Pons (tissue), 1 donor: ENCODE measurements around the gene RHOC.
A peak's percentile ranks its signal among the peaks of the same experiment; 100 is the strongest.
"Not testable (repeated sequence)": the region's sequence is repeated elsewhere in the genome, so short reads cannot be mapped to it uniquely, and the experiment has no call there.

Experiments
- DNase-seq: peaks from one replicate; pipeline ENCODE4 v3.0.0-alpha.2; 2016; ENCODE audit warnings: low spot score

RHOC gene

DNA sequence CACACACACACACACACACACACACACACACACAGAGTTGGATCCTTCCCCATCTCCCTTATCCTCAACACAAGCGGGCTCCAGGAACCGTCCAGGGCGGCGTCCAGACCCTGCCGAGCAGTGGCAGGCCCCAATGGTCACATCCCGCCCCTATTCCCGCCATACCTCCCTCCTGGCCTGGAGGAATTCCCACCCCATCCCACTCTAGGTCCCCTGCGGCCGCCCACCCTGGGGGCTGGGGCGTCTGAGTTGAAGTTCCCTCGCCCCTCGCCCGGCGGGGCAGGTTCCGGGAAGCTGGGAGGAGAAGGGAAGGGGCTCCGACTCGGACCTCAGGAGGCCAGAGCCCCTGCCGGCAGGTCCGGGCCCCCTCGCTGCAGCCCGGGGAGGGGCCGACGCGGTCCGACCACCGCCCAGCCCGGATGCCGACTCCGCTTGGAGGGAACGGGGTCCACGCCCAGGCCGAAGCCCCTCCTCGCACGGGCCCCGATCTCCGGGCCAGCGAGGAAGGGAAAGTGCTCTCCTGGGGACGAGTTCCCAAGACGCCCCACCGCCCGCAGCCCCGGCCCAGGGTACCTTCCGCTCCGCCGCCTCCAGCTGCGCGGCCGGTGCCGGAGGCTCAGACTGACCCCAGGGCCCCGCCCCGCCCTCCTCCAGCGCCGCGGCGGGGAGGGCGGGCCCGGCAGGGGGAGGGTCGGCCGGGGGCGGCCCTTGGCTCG is at the start of gene RHOC:
Gene RHOC (minus strand): TSS at position 623 of the 716 bp plus-strand sequence. CDS start 3,328 bp downstream, outside the sequence.
- DNase-seq, result peak; percentile 31

DNA sequence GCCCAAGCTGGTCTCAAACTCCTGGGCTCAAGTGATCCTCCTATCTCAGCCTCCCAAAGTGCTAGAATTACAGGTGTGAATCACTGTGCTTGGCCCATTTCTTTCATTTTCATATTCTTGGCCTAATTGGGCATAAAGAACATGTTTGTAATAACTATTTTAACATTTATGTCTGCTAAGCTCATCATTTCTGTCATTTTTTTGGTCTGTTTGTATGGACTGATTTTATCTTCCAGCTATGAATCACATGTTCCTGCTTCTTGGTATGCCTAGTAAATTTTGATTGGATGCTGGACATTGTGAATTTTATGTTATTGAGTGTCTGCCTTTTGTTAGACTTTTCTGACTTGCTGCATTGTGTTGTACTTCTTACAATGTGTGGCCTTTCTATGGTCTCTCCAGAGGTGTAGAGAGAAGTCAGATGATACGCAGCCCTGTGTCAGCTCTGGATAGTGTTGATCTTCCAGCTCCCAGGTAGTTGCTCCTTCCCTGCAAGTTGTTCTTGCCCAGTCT is 47.2 kb upstream of the RHOC start:
- DNase-seq, result no peak

DNA sequence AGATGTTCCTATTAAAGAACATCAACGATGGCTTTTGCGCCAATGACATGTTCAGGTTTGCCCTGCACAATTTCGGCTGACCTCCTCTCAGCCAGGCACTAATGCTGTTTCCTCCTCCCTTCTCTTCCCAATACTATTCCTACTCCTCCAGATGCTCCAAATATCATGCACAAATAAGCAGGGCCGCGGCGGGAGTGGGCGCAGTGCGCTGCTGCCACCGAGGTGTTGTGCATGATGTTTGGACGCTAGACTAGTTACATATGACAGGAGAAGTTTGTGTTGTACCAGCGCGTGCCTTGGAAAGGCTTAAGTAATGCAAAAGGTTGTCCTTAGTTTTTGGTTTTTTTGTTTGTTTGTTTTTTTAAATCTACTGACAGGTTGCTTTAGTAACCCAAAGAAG is 41.5 kb upstream of the RHOC start:
- no peak for DNase-seq

DNA sequence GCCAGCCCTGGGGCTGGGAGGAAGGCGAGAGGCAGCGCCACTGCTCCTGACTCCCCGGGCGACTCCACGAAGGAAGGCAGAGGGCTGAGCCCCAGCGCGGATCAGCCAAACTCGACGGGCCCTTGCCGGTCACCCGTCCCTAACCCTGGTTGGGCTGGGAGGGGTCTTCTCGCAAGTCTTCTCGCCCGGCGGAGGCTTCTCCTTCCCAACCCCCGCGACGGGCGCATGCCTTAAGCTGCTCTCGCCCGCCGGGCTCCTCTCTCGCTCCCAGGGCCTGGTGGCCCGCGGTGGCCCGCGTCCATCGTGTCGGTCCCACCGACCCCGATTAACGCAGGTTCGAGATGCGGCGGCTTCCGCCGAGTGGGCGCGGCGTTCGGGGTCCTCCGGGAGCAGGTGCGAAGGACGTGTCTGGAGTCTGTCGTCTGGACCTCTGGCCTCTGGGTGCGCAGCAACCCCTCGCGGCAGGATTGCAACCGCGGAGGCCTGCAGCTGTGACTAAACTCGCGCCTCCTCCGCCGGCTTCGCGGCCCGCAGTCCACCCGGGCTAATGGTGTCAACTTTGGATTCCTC is 37.2 kb upstream of the RHOC start:
- no peak for DNase-seq

DNA sequence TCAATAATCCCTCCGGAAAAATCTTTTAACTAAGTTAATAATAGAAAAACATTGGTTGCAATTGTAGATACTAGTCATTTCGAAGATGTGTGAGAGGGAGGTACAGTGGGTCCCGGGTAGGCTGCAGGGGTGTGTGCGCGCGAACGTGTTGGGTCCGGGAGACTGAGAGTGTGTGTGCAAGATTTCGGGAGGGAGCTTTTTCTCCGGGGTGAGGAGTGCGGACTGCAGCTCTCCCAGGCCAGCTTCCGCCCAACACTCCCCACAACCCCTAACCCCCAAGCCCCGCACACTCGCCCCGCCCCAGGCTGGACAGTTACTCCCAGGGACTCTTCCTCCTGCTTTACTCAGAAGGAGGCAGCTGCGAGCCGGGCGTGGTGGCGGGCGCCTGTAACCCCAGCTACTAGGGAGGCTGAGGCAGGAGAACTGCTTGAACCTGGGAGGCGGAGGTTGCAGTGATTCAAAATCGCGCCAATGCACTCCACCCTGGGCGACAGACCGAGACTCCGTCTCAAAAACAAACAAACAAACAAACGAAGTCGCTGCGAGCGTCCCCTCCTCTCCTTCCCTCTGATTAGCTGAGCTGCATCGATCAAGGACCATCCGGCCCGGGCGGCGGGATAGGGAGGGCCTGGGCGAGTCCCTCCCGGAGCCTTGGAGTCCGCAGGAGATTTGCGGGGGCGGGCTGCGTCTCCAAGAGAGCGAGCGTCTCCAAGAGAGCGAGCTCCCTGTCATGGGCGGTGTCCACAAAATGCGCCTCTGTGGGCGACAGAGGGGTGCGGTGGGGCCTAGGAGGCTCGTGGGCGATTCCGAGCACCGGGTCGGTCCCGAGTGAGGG is 36.5 kb upstream of the RHOC start:
- DNase-seq, result no peak

DNA sequence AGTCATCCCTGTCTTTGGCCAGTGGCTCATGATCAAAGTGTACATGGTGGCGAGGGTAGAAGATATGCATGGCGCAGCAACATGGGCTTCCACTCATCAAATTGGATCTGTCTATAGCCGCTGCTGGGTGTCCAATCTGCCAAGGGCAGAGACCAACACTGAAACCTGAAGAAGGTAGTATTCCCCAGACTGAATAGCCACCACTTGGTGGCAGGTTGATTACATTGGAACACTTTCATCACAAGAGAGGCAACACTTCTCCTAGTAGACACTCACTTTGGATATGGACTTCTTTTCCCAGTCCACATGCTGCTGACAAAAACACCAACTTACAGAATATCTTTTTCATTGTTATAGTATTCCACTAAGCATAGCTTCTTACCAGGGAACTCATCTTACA is 30.6 kb upstream of the RHOC start:
- no peak for DNase-seq

DNA sequence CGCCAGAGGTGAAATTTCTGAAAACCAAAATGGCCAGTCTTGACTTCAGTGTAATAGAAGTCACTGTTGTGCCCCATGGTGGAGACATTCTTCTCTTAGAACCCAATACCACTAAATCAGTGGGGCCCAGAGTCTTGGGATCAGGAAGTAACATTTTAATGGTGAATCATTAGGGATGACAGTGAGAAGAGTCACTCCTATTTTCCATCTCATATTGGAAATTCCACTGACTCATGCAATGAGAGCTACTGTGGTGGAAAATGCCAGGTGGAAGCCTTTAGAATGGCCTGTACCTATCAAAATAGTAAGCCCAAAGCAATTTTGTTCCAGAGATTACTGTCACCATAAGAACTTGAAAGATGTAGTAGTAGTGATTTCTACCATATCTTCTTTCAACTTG is 28.8 kb upstream of the RHOC start:
- no peak for DNase-seq

DNA sequence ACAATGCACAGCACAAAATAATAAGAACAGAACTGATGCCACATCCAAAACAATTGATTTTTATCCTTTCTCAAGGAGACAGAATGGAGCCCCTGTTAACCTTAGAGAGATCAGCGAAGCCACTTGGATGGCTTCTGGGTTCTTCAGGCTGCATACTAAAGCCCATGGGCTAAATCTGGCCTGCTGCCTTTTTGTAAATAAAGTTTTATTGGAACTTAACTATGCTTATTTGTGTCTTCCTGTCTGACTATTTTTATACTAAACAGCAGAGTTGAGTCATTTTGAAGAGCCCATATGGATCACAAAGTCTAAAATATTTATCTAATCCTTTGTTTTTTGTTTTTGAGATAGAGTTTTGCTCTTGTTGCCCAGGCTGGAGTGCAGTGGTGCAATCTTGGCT is 24.5 kb upstream of the RHOC start:
- DNase-seq, result no peak

DNA sequence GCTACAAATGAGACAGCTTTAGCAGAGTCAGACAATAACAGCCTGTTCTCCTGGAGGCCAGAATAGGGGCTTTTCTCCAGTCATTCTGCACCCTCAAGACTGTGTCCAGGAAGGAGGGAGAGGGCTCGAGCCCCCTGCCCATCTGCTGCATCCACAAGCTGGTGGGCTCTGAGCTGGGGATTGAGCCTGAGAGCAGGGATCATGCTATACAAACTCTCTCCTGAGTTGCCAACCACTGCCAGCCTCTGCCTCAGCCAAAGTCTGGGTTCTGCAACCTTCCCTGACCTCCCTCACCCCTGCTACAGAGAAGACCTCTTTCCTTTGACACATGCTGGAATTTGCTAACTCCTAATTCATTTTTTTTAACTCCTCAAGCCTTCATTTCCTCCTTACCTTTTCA is 23.0 kb upstream of the RHOC start:
- DNase-seq, result no peak

DNA sequence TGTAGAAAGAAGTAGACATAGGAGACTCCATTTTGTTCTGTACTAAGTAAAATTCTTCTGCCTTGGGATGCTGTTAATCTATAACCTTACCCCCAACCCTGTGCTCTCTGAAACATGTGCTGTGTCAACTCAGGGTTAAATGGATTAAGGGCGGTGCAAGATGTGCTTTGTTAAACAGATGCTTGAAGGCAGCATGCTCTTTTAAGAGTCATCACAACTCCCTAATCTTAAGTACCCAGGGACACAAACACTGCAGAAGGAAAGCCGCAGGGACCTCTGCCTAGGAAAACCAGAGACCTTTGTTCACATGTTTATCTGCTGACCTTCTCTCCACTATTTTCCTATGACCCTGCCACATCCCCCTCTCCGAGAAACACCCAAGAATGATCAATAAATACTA is 22.1 kb upstream of the RHOC start:
- DNase-seq, result not testable (repeated sequence)

DNA sequence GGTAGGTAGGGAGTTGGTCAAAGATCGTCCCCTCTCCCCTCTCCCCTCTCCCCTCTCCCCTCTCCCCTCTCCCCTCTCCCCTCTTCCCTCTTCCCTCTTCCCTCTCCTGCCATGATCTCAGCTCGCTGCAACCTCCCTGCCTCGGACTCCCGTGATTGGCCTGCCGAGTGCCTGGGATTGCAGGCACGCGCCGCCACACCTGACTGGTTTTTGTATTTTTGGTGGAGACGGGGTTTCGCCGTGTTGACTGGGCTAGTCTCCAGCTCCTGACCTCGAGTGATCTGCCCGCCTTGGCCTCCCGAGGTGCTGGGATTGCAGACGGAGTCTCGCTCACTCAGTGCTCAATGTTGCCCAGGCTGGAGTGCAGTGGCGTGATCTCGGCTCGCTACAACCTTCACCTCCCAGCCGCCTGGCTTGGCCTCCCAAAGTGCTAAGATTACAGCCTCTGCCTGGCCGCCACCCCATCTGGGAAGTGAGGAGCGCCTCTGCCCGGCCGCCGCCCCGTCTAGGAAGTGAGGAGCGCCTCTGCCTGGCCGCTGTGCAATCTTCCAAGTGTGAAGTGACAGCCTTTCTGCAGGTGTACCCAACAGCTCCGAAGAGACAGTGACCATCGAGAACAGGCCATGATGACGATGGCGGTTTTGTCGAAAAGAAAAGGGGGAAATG is 21.5 kb upstream of the RHOC start:
- not testable (repeated sequence) for DNase-seq

DNA sequence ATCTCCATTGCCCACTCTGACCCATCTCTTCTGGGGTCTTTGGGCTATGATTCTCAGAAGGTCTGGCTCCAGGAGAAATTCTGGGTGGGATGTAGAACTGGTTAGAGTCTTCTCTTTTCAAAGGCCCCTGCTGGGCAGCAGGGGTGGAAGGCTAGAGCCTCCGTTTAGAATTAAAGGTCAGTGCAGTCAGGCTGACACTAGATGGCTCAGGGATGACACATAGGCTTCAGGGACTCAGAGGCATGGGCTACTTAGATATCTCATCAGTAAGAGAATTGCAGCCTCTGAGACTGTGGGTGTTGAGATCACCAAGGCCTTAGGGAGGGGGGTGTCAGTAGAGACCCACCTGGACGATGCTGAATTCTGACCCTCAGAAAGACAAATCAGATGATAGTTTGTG is 20.8 kb upstream of the RHOC start:
- no peak for DNase-seq

DNA sequence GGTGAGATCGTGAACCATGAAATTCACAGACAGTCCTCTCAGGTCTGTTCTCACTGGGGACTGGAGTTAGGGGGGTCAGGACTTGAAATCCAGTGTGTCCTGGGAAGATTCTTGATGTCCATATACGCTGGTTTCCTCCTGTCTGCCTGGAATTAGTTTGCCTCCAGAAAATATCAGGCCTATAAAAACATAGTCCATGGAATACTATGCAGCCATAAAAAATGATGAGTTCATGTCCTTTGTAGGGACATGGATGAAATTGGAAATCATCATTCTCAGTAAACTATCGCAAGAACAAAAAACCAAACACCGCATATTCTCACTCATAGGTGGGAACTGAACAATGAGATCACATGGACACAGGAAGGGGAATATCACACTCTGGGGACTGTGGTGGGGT is 17.3 kb upstream of the RHOC start:
- DNase-seq, result not testable (repeated sequence)

DNA sequence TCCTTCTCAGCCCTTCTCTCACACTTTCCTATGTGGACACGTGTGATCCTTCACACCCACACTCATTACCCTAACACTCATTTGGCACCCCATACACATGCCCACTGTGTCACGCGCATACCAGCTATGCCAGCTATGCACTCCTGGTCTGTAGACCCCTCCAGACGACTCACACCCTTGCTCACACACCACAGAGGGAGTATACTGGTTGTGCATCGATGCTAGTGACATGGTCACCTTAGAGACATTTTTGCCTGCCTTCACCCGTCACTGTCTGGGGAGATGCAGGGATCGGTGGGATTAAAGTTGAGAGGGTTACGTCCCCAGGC is 16.5 kb upstream of the RHOC start:
- no peak for DNase-seq

DNA sequence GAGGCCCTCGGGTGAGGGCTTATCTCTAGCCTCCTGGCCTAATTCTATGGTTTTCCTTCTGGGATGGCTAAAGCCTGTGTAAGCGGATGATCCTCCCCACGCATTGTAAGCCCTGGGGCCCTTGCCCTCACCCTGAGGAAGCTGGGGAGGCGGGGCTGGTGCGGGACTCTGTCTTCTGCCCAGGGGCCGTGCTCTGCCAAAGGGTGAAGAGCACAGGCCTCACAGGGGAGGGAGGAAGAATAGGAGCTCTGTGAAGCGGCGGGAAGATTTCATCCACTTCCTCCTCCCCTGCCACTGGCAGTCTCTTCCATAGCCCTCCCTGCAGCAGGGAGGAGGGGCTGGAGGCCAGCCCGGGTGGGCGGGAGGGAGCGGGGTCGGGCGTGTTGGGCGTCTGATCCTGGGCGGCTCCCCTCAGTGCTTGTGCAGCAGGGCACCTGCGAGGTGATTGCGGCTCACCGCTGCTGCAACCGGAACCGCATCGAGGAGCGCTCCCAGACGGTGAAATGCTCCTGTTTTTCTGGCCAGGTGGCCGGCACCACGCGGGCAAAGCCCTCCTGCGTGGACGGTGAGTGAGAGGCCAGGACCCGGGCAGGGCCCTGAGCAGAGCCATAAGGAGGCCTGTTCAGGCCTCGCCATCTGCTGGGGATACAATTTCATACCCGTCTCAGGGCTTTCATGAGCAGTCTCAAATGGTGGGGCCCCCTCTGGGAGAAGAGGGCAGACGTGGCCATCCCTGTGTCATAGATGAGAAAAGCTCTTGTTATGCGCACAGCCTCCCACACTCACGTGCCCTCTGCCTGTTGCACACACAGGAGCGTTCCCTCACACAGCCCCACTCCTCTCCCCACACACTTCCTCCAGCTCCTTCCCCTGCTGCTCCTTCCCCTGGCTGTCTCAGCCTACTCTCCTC is 15.9 kb upstream of the RHOC start:
- DNase-seq, result no peak

DNA sequence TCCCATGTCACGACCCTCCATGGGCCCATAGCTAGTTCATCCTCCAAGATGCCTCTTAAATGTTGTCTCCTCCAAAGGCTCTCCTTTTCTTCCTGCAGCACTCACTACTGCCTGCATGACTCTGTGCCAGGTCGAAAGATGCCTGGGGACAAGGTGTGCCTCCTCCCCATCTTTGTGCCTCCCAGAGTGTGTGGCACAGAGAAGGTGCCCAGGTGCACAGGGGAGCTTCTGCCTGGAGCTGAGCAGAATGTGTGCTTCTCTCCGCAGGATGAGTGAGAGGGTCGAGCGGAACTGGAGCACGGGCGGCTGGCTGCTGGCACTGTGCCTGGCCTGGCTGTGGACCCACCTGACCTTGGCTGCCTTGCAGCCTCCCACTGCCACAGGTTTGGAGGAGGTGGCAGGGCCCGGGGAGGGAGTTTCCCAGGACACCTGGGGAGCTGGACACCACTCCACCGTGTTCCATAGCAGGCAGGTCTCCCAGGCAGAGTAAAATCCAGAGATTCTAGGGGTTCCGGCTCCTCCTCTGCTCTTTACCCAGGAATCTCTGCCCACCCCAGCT is 15.1 kb upstream of the RHOC start:
- DNase-seq, result no peak

DNA sequence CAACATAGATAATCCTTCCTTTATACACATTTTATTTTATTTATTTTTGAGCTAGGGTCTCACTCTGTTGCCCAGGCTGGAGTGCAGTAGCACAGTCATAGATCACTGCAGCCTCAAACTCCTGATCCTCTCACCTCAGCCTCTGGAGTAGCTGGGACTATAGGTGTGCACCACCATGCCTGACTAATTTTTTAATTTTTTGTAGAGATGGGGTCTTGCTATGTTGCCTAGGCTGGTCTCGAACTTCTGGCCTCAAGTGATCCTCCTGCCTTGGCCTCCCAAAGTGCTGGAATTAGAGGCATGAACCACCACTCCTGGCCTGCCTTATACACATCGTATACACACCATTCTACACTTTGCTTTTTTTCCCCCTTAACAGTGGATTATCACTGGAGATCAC is 14.4 kb upstream of the RHOC start:
- not testable (repeated sequence) for DNase-seq

DNA sequence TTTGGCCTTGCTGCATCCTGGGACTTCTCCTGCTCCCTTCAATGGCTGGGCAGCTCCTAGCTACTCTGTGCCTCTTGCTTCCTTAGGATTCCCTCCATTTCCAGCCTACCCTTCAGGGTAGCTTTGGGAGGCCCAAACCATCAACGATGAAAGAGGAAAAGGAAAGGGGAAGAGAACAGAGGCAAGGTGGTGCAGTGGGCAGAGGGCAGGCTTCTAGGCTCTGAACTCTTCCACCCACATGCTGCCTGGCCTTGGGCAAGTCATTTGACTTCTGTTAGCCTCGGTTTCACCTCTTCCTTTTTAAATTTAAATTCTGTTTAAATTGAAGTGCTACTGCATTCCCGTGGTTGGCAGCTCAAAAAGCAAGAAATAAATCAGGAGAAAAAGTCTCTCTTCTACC is 13.9 kb upstream of the RHOC start:
- no peak for DNase-seq

DNA sequence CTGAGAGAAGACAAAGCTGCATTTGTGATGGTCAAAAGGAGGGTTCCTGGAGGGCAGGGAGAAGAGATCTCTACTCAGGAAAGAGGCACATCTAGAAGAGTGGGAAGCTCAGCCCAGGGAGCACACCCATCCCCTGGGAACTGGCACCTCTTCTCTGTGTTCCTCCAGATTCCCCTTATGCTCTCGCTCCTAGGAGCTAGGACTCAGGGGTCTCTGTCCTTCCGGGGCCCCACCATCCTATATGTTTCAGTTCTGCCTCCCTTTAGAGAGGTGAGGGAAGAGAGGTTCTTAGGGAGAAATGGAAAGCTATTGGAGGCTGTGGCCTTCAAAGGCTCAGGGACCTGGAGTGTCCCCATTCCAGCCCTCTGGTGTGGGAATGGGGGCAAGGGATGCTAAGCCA is 12.8 kb upstream of the RHOC start:
- DNase-seq, result no peak

DNA sequence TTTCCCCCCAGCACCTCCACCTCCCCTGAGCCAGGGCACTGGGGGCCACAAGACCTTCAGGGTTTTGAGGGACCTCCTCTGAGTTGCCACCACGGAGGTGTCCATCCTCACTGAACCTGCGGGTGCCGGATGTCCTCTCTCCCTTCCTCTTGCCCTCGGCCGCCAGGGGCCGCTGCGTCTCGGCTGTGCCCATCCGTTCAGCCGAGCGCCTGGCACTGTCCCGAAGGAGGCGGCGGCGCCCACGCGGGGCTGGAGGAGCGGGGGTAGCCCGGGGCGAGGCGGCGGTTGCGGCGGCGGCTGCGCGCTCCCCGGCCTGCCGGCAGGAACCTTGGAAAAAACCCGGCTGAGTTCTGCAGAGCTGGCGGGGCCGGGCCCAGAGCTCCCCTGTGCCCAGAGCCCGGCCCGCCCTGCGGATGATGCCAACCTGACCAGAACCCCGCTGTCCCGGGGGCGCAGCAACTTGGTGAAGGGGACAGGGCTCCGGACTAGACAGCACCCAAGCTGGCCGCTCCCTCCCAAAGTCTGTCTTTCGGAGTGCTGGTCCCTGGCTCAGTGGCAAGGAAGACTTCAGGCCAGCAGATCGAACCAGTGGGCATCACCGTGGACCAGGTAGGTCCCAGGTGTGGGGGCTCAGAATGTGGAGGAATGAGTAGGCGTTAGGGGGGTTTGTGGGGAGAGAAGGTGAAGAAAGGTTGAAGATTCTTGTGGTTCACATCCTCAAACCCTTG is 11.9 kb upstream of the RHOC start:
- peak; percentile 75 for DNase-seq
